Esophagus muscularis mucosa (tissue), 3 donors: Measurements from ENCODE around the gene SAFB2.

Experiments
- POLR2A ChIP-seq: fragments of 450-650 bp; IDR thresholded peaks from one replicate; pipeline ENCODE4 v1.6.1; 2017; ENCODE audit warnings: antibody characterized with exemption, moderate library complexity, mild to moderate bottlenecking, low read depth
- POLR2AphosphoS5 ChIP-seq, 2 donors: sonication (generic); formaldehyde crosslinking; IDR thresholded peaks; one replicate each; pipeline ENCODE4 v1.6.1; 2017; ENCODE audit warnings: antibody characterized with exemption in 2 of 2
- TF ChIP-seq, protein P1 (sequence below), 3 experiments: fragments of 200-600 bp in 2 of 3; fragments of 450-650 bp in 1 of 3; sonication (generic) in 2 of 3; IDR thresholded peaks; one replicate each; pipeline ENCODE4 v1.5.1; 2017 to 2019; ENCODE audit warnings: antibody characterized with exemption in 3 of 3, mild to moderate bottlenecking in 2 of 3, moderate library complexity in 1 of 3

DNA sequence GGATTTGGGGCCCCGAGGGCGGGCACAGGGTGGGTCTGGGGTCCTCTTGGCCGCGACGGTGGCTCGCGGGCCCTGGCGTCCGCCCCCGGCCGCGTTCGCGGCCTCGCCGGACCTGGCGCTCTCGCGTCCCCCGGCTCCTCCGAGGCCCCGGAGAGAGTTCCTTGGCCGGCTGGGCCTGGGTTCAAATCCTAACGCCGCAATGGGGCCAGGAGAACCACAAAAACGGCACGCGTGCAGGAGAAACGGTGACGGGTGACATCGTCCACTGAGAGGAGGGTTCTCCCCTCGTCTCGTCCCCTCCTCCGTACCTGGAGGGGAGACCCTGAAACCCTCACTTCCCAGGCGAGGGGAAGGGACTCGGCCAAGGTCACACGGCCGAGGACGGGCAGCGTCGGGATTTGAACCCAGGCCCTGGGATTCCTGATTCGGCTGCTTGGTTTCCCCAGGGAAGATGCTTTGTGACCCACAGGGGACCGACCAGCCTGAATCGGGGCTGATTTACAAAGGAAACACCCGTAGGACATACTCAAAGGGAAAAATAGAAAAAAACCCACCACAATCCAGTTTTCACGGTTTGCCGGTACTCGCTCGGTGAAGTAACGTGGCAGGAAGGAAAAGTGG is 931 bp upstream of the SAFB2 start:
- TF ChIP-seq, protein P1, sequence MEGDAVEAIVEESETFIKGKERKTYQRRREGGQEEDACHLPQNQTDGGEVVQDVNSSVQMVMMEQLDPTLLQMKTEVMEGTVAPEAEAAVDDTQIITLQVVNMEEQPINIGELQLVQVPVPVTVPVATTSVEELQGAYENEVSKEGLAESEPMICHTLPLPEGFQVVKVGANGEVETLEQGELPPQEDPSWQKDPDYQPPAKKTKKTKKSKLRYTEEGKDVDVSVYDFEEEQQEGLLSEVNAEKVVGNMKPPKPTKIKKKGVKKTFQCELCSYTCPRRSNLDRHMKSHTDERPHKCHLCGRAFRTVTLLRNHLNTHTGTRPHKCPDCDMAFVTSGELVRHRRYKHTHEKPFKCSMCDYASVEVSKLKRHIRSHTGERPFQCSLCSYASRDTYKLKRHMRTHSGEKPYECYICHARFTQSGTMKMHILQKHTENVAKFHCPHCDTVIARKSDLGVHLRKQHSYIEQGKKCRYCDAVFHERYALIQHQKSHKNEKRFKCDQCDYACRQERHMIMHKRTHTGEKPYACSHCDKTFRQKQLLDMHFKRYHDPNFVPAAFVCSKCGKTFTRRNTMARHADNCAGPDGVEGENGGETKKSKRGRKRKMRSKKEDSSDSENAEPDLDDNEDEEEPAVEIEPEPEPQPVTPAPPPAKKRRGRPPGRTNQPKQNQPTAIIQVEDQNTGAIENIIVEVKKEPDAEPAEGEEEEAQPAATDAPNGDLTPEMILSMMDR (IDR thresholded peaks at IDR 0.05): no peak
- TF ChIP-seq POLR2AphosphoS5 (IDR thresholded peaks at IDR 0.05) (no peak), POLR2A (no peak)
